ENCODE measurements around the gene RIIAD1.
"Not testable (repeated sequence)": the region's sequence is repeated elsewhere in the genome, so short reads cannot be mapped to it uniquely, and the experiment has no call there.

The RIIAD1 gene

DNA sequence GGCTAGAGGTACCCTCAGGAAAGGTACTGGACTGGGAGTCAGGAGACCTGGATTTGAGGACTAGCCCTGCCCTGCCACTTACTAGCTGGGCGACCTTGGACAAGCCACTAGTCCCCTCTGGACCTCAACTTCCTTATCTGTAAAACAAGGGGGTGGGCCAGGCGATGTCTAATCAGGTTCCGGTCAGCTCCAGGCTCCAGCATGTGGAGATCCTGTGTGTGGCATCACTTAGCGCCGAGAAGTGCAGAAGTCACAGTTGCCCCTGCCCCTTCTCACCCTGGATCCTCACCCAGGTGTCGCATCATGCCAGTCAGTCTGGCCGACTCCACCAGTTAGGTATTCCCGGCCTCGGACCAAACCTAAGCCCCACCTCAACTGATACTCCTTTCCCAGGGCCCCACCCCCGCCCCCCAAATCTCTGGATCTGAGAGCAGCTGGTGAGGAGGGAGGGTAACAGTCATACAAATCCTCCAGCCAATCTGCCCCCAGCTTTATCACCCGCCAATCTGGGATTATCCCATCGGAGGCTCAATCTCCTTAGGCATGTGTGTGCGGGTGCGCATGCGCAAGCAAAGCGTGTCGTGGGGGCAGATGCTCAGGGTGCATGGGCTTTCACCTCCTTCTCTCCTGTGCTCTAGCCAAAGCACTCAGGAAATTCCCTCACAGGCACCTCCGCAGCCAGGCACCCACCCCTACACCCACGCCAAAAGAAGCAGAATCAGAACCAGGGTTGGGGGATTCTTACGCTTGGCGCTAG, 10.1 kb upstream of the RIIAD1 start:
- no peak for DNase-seq

GRCh38 chr1:151711951-151712350, 9.4 kb upstream of the RIIAD1 start:
- DNase-seq, result no peak

DNA sequence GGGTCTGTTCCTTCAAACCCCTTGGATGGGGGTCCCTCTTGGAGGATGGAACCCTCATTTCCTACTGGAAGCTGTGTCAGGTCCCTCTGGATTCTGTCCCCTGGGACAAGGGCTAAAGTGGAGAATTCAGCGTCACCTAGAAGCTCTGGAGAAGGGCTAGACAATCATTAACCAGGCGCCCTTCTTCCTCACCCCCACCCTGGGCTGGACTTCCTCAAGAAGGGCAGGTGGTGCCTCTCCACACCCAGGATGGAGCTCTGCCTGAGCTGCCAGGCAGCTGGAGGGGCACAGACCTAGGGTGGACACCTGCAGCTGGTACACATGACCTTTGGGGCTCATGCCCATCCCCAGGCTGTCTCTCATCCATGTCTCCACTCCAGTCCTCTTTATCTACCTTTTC, 8.3 kb upstream of the RIIAD1 start:
- DNase-seq, result no peak

DNA sequence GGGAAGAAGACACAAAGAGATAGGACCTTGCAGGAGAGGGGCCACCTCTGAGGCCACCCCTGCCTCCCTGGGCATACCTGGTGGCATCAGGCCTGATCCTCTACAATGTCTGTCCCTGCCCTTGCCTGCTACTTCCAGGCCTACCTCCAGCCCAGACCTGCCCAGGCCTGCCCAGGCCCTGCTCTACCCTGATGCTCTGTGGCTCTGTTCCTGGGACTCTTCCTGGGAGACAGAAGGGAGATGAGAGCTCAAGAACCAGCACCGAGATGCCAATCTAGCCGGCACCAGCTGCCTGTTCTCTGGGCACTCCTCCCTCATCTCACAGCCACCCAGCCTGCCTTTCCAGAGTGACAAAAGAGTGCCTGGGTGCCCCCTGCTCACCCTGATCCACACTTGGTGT, 7.4 kb upstream of the RIIAD1 start:
- DNase-seq, result no peak

DNA sequence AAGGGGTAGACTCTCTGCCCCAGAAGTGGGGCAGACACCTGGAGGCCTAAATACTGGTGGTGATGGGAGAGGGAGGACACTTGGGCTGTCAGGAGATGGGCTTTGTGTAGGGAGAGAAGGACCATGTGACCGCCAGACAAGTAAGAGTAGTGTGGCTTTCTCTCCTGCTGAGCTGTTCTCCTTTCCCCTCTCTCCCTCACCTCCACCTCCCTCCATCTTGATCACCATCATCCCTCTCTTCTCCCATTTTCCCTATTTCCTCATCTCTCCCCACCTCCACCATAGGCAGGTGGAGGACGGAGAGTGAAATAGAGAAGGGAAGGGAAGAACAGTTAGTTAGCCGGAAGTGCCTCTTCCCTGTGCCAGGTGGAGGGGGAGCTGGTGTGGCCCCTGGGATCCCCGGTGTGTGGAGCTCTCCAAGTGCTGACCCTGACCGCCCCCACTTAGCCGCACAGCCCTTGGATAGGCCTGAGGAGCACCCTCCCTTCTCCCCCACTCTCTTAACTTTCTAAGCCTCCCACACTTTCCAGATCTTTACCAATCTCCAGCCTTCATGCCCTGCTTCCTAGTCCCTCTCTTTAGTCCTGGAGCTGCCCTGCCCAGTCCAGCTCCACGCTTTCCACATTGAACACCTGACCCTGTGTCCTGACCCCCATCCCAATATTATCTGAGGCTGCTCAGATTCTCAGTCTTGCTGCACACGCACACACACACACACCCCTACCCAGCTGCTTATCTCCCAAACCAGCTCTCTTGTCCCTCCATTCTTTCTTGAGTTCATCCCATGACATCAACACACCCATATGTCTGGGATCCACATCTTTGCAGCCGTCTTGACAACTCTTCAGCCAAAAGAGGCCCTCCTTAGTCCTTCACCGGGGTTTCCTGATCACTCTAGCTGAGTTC, 6.2 kb upstream of the RIIAD1 start:
- no peak for DNase-seq

- no peak for DNase-seq
Measured at GRCh38 chr1:151715726-151716404, 5.5 kb upstream of the RIIAD1 start.

DNA sequence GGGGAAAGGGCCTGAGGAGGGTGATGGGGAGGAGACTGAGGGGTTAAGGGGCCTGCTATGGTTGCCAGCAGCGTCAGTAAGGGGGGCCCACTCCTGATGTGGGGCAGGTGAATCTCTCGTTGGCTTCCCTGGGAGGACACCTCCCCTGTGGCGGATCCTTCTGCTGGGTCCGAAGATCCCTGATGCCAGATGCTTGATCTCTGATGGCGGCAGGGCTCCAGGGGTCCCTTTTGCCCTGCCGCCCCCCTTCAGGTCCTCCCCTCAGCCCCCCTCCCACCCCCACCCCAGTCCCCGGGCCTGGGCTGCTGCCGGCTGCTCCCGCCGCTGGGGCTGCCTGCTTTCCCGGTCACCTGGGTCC, 4.9 kb upstream of the RIIAD1 start:
- no peak for DNase-seq

- peak; percentile 70 for DNase-seq
Measured at GRCh38 chr1:151716771-151717631, 4.3 kb upstream of the RIIAD1 start, which contains the start of gene CELF3. Gene CELF3 (minus strand): TSS chr1:151716803. CDS start chr1:151716020, 783 bp downstream.

DNA sequence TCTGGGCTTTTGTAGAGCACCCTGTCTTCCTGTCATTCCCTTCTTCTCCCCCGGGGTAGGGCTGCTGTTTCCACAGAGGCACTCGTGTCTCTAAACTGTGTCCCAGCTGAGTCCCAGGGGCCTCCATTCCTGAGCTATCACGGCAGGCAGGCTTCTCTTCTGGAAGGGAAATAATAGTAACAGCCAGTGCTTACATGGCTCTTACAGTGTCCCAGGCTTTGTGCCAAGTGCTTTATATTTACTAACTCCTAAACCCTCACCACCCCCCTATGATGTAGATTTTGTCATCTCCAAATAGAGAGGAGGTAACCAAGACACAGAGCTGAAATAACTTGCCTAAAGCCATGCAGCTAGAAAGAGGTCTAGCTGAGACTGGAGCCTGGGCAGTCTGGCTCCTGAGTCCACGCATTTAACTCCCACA, 3.3 kb upstream of the RIIAD1 start:
- DNase-seq, result no peak

GRCh38 chr1:151718666-151719065, 2.7 kb upstream of the RIIAD1 start:
- no peak for DNase-seq

GRCh38 chr1:151720125-151720524, 1.2 kb upstream of the RIIAD1 start:
- no peak for DNase-seq

GRCh38 chr1:151720554-151720953, 768 bp upstream of the RIIAD1 start:
- DNase-seq, result no peak

- DNase-seq, result no peak
Measured at GRCh38 chr1:151721788-151722510, 627 bp downstream of the RIIAD1 start.

GRCh38 chr1:151723726-151724370, 2.5 kb downstream of the RIIAD1 start:
- DNase-seq, result no peak

DNA sequence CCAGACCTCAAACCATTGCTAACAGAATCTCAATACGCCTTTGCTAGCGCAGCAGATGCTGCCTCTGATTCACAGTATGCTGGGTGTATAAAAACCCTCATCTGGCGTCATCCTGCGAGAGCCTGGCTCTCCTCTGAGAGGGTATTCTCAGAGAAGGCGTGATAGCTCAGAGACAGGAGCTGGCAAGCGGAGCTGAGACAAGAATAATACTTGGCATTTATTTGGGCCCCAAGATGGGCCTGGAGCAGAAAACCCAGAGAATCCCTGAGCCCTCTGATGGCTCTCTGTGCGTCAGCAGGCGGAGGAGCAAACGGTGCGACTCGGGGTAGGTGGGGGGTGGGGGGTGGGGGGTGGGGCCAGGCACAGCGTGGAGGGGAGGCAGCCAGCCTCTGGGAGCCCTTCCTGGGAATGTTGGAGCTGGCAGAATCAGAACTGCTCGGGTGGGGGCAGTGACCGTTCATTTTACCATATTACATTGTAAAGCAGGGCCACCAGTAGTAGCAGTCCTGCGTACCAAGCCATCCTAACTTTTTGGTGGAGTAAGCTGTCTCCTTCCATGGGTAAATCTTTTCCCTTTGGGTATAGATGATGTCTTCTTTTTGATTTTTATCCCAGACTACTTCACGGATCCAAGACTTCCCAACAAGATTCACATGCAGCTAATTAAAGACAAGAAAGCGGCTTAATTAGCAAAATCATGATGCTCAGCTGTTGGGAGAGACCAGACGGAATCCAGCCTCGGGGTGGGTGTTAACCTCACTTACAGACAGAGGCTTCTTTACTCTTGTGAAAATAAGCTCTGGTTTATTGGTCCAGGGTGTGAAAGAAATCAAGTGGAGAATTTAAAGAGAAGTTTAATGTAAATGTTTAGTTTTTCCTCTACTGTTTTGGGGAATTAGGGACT, 7.1 kb downstream of the RIIAD1 start:
- DNase-seq, result peak; percentile 36

DNA sequence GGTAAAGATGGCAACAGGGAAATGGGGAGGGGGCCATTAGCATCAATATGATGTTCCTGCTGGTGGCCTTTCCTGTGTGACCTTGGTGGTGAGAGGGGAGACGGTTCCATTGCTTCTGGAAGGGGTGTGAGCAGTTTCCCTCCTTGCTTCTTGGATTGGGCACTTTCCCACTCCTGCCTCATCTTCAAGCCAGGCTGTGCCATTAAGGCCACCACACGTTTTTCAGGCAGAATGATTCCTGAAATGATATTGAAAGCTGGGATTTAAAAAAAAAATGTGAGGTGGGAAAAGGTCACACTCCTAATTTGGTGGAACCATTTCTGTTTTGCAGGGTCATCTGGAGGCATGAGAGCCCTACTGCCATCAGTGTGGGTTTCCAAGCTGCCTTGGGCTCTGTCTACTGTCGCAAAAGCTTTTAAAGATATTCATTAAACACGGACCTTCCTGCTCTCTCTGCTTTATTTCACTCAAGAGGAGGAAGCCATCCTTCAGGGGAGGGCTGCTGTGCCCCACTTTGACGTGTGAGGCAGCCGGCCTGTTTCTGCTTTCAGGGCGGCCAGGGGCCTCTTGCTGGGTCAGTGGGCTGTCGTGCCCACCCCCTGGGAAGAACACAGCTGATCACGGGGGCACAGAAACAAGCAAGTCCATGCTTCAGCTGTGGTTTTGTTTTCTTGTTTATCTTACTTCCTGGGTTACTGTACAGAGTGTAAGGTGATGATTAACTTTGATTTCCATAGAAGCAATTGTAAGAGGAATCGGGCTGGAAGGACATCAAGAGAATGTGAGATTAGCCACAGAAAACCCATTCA, 8.0 kb downstream of the RIIAD1 start:
- DNase-seq, result no peak

- no peak for DNase-seq
Measured at GRCh38 chr1:151729966-151730291, 8.6 kb downstream of the RIIAD1 start.

GRCh38 chr1:151733126-151733525, 11.8 kb downstream of the RIIAD1 start:
- DNase-seq, result no peak

- DNase-seq, result not testable (repeated sequence)
Measured at GRCh38 chr1:151733995-151734394, 12.7 kb downstream of the RIIAD1 start.
